Measurements from ENCODE around the gene BMP7. TPM values are rescaled to one million over a fixed set of nuclear protein-coding genes. Genes with fewer than 3 reads are reported as not detected.

Gene BMP7
- total and polyA plus RNA-seq, 12 donors = 0.72 to 19.2 (median 4.1) TPM

DNA sequence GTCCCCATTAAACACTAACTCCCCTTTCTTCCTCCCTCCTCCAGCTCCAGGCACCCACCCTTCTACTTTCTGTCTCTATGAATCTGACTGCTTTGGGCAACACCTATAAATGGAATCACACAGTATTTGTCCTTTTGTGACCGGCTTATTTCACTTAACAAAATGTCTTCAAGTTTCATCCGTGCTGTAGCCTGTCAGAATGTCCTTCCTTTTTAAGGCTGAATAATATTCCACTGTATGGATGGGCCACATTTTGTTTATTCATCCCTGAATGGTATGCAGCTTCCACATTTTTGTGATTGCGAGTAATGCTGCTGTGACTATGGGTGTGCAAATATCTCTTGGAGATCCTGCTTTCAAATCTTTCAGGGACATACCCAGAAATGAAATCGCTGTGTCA, 28.4 kb downstream of the BMP7 start:
- Histone ChIP-seq H3K4me1 (no peaks in the 10 kb centered on the region), H3K4me3 (no peak overlapping the region), H3K27ac (no peak overlapping the region), H3K27me3 (peaks cover 0 to 43% (median 6%) of the 10 kb centered on the region in 7 donors), H3K36me3 (no peaks in the 10 kb centered on the region), H3K9me3 (no peaks in the 10 kb centered on the region)
- ATAC-seq = no peak
- 91 to 92% methylated on average over 4 of the region's 4 CpGs for WGBS, 2 donors
- no peak for TF ChIP-seq CTCF (IDR thresholded peaks at IDR 0.05)
- intact Hi-C loops (cut with DNase I) = no loop called here
- no peak for DNase-seq

DNA sequence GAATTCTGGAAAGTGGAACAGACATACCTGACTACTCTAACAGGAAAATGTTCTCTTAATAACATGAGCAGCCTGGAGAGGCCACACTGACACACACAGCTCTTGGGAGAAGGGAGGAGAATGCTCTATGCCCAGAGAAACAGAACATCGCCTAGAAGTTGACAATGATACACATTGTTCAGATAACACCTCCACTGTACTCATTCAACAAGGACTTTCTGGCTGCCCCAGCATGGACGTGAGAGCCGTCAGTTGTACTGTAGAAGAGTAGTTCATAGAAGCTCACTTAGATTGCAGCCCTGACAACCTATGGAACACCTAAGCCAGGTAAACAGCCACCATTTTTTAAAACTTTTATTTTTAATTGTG, 28.9 kb downstream of the BMP7 start:
- Histone ChIP-seq H3K9me3 (no peaks in the 10 kb centered on the region), H3K27ac (no peak overlapping the region), H3K4me3 (no peak overlapping the region), H3K36me3 (no peaks in the 10 kb centered on the region), H3K4me1 (no peaks in the 10 kb centered on the region), H3K27me3 (peaks cover 0 to 40% (median 6%) of the 10 kb centered on the region in 7 donors)
- no peak for DNase-seq
- intact Hi-C loops (cut with DNase I) = no loop called here
- 48% methylated on average over 3 of the region's 3 CpGs for WGBS, 2 donors
- ATAC-seq = peak in 2 of 8 donors; percentile 24 to 29
- no peak for TF ChIP-seq CTCF (IDR thresholded peaks at IDR 0.05)

GRCh38 chr20:57236813-57237584, 29.4 kb downstream of the BMP7 start:
- no peaks in the 10 kb centered on the region for H3K4me1 ChIP-seq

GRCh38 chr20:57234556-57235251, 31.7 kb downstream of the BMP7 start:
- Histone ChIP-seq H3K36me3 (no peaks in the 10 kb centered on the region), H3K4me3 (no peak overlapping the region), H3K27ac (no peak overlapping the region), H3K9me3 (no peaks in the 10 kb centered on the region), H3K27me3 (peaks cover 0 to 35% (median 6%) of the 10 kb centered on the region in 7 donors), H3K4me1 (no peaks in the 10 kb centered on the region)
- TF ChIP-seq CTCF (IDR thresholded peaks at IDR 0.05) = no peak
- intact Hi-C loops (cut with DNase I) = no loop called here
- WGBS, 2 donors = 75 to 78% methylated on average over 11 of the region's 11 CpGs
- DNase-seq (no peak), ATAC-seq (no peak)

More at GRCh38 chr20:57236813-57237584, 29.4 kb downstream of the BMP7 start:
- H3K27me3 ChIP-seq = peaks cover 0 to 36% (median 6%) of the 10 kb centered on the region in 7 donors
- H3K4me3 ChIP-seq = no peak overlapping the region
- ATAC-seq (no peak), DNase-seq (no peak)
- H3K27ac ChIP-seq = no peak overlapping the region
- intact Hi-C loops (cut with DNase I) = no loop called here
- TF ChIP-seq CTCF (IDR thresholded peaks at IDR 0.05) = no peak
- no peaks in the 10 kb centered on the region for H3K36me3 ChIP-seq
- WGBS, 2 donors = 72 to 83% methylated on average over 15 of the region's 15 CpGs
- no peaks in the 10 kb centered on the region for H3K9me3 ChIP-seq
